Type B pancreatic cell (in vitro differentiated cells): Measurements from ENCODE around the gene ELP5. TPM values are rescaled to one million over a fixed set of nuclear protein-coding genes. Genes with fewer than 3 reads are reported as not detected.

ENCODE experiments used
- DNase-seq: peaks from one replicate; pipeline ENCODE4 v3.0.0; 2021; ENCODE audit warnings: mixed read lengths; ENCODE audit not compliant: unreplicated experiment; ENCODE audit errors: extremely low spot score
- H3K27ac Mint-ChIP-seq: 2 replicates; pipeline ENCODE4 v1.8.0; 2021; ENCODE audit warnings: mild to moderate bottlenecking, mixed read lengths
- H3K27me3 Mint-ChIP-seq: 2 replicates; pipeline ENCODE4 v1.8.0; 2021; ENCODE audit warnings: mixed read lengths
- H3K36me3 Mint-ChIP-seq: 2 replicates; pipeline ENCODE4 v1.8.0; 2021; ENCODE audit warnings: mixed read lengths
- H3K4me1 Mint-ChIP-seq: one replicate; pipeline ENCODE4 v1.8.0; 2021; ENCODE audit warnings: mixed read lengths; ENCODE audit not compliant: unreplicated experiment
- H3K4me3 Mint-ChIP-seq: 2 replicates; pipeline ENCODE4 v1.8.0; 2021; ENCODE audit warnings: mild to moderate bottlenecking, mixed read lengths
- H3K9me3 Mint-ChIP-seq: 2 replicates; pipeline ENCODE4 v1.8.0; 2021; ENCODE audit warnings: mixed read lengths
- CTCF ChIP-seq: fragments of 200-600 bp; sonication (generic); conservative IDR thresholded peaks from 2 replicates; pipeline ENCODE4 v1.5.0; 2021; ENCODE audit warnings: antibody characterized with exemption, mild to moderate bottlenecking
- total RNA-seq: library from RNA; stranded (reverse); gene quantifications from 2 replicates; pipeline ENCODE4 v1.2.1, GENCODE V29; 2021; ENCODE audit warnings: low replicate concordance

ELP5 gene
- total RNA-seq, 1 donor from 2014 or later: 55.7 TPM

GRCh38 chr17:7285679-7286078, 33.7 kb downstream of the ELP5 start:
- Mint-ChIP-seq H3K27me3 (peaks cover 17% of the 10 kb centered on the region), H3K4me3 (no peak overlapping the region), H3K27ac (no peak overlapping the region), H3K9me3 (no peaks in the 10 kb centered on the region), H3K4me1 (peaks cover 6% of the 10 kb centered on the region), H3K36me3 (no peaks in the 10 kb centered on the region)
- no peak for TF ChIP-seq CTCF
- no peak for DNase-seq

DNA sequence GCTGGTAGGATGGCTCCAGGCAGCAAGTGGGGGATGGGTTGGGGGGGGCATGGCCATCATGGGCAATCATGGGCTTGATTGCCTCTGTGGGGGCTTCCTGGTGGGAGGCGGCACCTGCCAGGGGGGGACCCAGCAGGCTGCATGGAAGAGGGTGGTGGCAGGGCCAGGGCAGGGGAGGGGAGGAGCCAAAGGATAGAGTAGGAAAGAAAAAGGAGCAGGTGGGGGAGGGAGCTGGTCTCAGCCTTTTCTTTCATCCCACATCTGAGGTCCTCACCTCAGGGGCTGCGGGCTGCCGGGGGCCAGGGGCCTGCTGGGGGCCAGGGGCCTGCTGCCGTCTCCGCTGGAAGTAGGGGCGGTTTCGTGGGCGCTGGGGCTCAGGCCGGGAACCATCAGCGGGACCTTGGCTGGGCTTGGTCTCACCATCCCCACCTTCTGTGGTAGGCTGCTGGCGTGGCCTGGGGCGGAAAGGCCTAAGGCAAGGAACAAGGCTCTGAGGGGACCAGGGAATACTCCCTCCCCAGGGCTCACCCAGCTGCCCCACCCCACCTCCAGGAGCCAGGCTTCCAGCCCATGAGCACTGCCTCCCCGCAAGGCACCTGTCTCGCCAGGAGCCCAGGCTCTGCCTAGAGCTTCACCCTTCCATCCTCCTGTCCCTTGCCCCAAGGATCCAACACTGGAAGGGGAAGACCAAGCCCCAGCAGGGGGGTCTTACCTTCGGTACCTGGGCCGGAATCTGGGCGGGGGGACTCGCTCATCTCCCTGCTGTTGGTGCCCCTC, 37.4 kb downstream of the ELP5 start:
- no peaks in the 10 kb centered on the region for H3K9me3 Mint-ChIP-seq
- no peaks in the 10 kb centered on the region for H3K36me3 Mint-ChIP-seq
- no peak for DNase-seq
- H3K27me3 Mint-ChIP-seq: peaks cover 32% of the 10 kb centered on the region
- peaks cover 14% of the 10 kb centered on the region for H3K4me1 Mint-ChIP-seq
- H3K27ac Mint-ChIP-seq: no peak overlapping the region
- no peak overlapping the region for H3K4me3 Mint-ChIP-seq
- TF ChIP-seq CTCF: no peak

DNA sequence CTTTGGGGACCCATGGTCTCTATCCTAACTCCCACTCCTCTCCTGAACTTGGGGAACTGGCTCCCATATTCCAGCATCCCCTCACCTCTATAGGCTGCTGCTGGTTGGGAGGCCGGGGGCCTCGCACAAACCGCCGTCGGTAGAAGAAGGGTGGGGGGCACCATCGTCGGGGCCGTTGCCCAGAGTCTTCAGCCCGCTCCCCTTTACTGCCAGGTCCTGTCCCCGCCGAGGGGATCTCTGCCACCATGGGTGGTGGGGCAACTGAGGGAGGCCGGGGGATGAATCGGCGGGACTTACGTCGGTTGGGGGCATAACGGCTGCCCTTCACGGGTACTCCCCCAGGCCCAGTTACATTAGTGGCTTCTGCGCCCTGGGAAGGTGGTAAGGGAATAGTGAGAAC, 38.2 kb downstream of the ELP5 start:
- Mint-ChIP-seq H3K27ac (no peak overlapping the region), H3K4me3 (no peak overlapping the region), H3K36me3 (no peaks in the 10 kb centered on the region), H3K4me1 (peaks cover 14% of the 10 kb centered on the region), H3K9me3 (no peaks in the 10 kb centered on the region), H3K27me3 (peaks cover 36% of the 10 kb centered on the region)
- no peak for DNase-seq
- no peak for TF ChIP-seq CTCF

- Mint-ChIP-seq H3K4me1 (peaks cover 14% of the 10 kb centered on the region), H3K27me3 (peaks cover 40% of the 10 kb centered on the region), H3K9me3 (no peaks in the 10 kb centered on the region), H3K27ac (no peak overlapping the region), H3K36me3 (no peaks in the 10 kb centered on the region), H3K4me3 (no peak overlapping the region)
- no peak for DNase-seq
- no peak for TF ChIP-seq CTCF
These were observed 38.7 kb downstream of the ELP5 start for GRCh38 chr17:7290685-7291084.

GRCh38 chr17:7292194-7292593, 40.2 kb downstream of the ELP5 start:
- no peaks in the 10 kb centered on the region for H3K9me3 Mint-ChIP-seq
- no peak overlapping the region for H3K27ac Mint-ChIP-seq
- no peak for TF ChIP-seq CTCF
- no peak for DNase-seq
- H3K36me3 Mint-ChIP-seq: no peaks in the 10 kb centered on the region
- H3K4me1 Mint-ChIP-seq: peaks cover 19% of the 10 kb centered on the region
- peaks cover 52% of the 10 kb centered on the region for H3K27me3 Mint-ChIP-seq
- H3K4me3 Mint-ChIP-seq: no peak overlapping the region
